Measurements from ENCODE around the gene SLC39A13. TPM values are rescaled to one million over a fixed set of nuclear protein-coding genes. Genes with fewer than 3 reads are reported as not detected.

The SLC39A13 gene
- total and polyA plus RNA-seq, 2 donors from 2014 or later: 80.6 to 93.2 TPM

DNA sequence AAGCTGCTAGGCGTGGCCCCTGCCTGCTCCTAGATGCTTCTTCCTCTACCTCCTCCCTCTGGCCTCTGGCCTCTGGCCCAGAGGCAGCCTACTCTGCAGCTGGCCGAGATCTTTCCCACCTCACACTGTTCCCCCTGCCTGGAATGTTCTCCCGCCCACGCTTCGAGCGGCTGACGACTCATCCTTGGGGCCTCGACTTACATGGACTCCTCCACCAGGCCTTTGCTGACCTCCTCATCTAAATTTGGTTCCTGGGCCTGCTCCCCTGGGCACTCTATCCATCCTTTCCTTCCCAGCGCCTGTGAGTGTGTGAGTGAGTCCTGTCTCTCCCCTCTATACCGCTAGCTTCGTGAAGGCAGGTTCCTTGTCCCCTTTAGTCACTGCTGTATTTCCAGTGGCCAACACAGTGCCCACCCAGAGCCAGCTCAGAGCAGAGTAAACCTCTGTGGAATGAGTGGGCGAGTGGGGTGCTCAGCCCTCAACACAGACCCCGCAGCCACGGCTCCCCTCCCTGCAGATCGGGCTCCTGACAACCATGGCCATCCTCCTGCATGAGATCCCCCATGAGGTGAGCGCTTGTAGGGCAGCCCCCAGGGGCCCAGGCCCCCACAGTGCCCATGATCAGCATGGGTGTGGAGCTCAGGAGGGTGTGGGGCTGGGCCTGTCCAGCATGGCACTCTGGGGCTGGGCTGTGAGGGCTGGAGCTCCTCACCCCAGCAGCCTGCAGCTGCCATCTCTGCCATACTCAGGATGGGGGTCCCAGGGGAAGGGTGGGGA is 5.7 kb downstream of the SLC39A13 start:
- no peak for TF ChIP-seq CTCF (IDR thresholded peaks at IDR 0.05; ENCODE audit: borderline replicate concordance, extremely low read depth, insufficient read depth)
- H3K27ac ChIP-seq (ENCODE audit: low read depth in 2 of 2, low read length in 2 of 2): no peak overlapping the region
- FAIRE-seq (no peak), DNase-seq (peak in 1 of 5 donors; percentile 63)
- no peak overlapping the region for H3K4me3 ChIP-seq (ENCODE audit: low read length in 3 of 3)
- no peaks in the 10 kb centered on the region for H3K27me3 ChIP-seq (ENCODE audit: control insufficient read depth, insufficient read depth, low read length)
- no peaks in the 10 kb centered on the region for H3K9me3 ChIP-seq (ENCODE audit: control insufficient read depth in 2 of 3, insufficient read depth in 1 of 3, low read length in 3 of 3)
- peaks cover 0 to 13% (median 8%) of the 10 kb centered on the region in 3 donors for H3K4me1 ChIP-seq (ENCODE audit: control insufficient read depth in 2 of 3, insufficient read depth in 2 of 3, low read depth in 1 of 3, low read length in 3 of 3)
- peaks cover 0 to 17% (median 9%) of the 10 kb centered on the region in 3 donors for H3K36me3 ChIP-seq (ENCODE audit: control insufficient read depth in 2 of 3, insufficient read depth in 3 of 3, low read length in 3 of 3)
- H3K9ac ChIP-seq (ENCODE audit: low read length in 3 of 3): no peak overlapping the region
- intact Hi-C loops (cut with DNase I): no loop called here

- Histone ChIP-seq H3K27me3 (ENCODE audit: control insufficient read depth, insufficient read depth, low read length) (no peaks in the 10 kb centered on the region), H3K36me3 (ENCODE audit: control insufficient read depth in 2 of 3, insufficient read depth in 3 of 3, low read length in 3 of 3) (peaks cover 0 to 20% (median 11%) of the 10 kb centered on the region in 3 donors), H3K4me1 (ENCODE audit: control insufficient read depth in 2 of 3, insufficient read depth in 2 of 3, low read depth in 1 of 3, low read length in 3 of 3) (peaks cover 0 to 8% (median 4%) of the 10 kb centered on the region in 3 donors), H3K4me3 (ENCODE audit: low read length in 3 of 3) (no peak overlapping the region), H3K9ac (ENCODE audit: low read length in 3 of 3) (no peak overlapping the region), H3K27ac (ENCODE audit: low read depth in 2 of 2, low read length in 2 of 2) (no peak overlapping the region), H3K9me3 (ENCODE audit: control insufficient read depth in 2 of 3, insufficient read depth in 1 of 3, low read length in 3 of 3) (no peaks in the 10 kb centered on the region)
- TF ChIP-seq CTCF (IDR thresholded peaks at IDR 0.05; ENCODE audit: borderline replicate concordance, extremely low read depth, insufficient read depth): no peak
- intact Hi-C loops (cut with DNase I): no loop called here
- no peak for FAIRE-seq
- DNase-seq: peak in 2 of 5 donors; percentile 51 to 80
These were observed 6.3 kb downstream of the SLC39A13 start for GRCh38 chr11:47414685-47415070.

- H3K4me1 ChIP-seq (ENCODE audit: control insufficient read depth in 2 of 3, insufficient read depth in 2 of 3, low read depth in 1 of 3, low read length in 3 of 3): peaks cover 0 to 4% (median 0%) of the 10 kb centered on the region in 3 donors
- H3K27me3 ChIP-seq (ENCODE audit: control insufficient read depth, insufficient read depth, low read length): no peaks in the 10 kb centered on the region
- H3K4me3 ChIP-seq (ENCODE audit: low read length in 3 of 3): no peak overlapping the region
- H3K36me3 ChIP-seq (ENCODE audit: control insufficient read depth in 2 of 3, insufficient read depth in 3 of 3, low read length in 3 of 3): peaks cover 0 to 25% (median 12%) of the 10 kb centered on the region in 3 donors
- intact Hi-C loops (cut with DNase I): no loop called here
- FAIRE-seq (no peak), DNase-seq (peak in 1 of 5 donors; percentile 73)
- no peak overlapping the region for H3K9ac ChIP-seq (ENCODE audit: low read length in 3 of 3)
- no peak for TF ChIP-seq CTCF (IDR thresholded peaks at IDR 0.05; ENCODE audit: borderline replicate concordance, extremely low read depth, insufficient read depth)
- no peaks in the 10 kb centered on the region for H3K9me3 ChIP-seq (ENCODE audit: control insufficient read depth in 2 of 3, insufficient read depth in 1 of 3, low read length in 3 of 3)
- H3K27ac ChIP-seq (ENCODE audit: low read depth in 2 of 2, low read length in 2 of 2): peak overlapping the region in 1 of 2 donors; percentile 23
These were observed 6.9 kb downstream of the SLC39A13 start for GRCh38 chr11:47415091-47415854.

All from kidney (tissue), 14 donors.